ENCODE results near the gene SHB. TPM values are rescaled to one million over a fixed set of nuclear protein-coding genes. Genes with fewer than 3 reads are reported as not detected.

The SHB gene
- total and polyA plus RNA-seq, 2 of the 13 experiments (the other 11 are each of a cell fraction or from before 2014, with no cell fraction given), result 19.4 to 20.7 TPM

DNA sequence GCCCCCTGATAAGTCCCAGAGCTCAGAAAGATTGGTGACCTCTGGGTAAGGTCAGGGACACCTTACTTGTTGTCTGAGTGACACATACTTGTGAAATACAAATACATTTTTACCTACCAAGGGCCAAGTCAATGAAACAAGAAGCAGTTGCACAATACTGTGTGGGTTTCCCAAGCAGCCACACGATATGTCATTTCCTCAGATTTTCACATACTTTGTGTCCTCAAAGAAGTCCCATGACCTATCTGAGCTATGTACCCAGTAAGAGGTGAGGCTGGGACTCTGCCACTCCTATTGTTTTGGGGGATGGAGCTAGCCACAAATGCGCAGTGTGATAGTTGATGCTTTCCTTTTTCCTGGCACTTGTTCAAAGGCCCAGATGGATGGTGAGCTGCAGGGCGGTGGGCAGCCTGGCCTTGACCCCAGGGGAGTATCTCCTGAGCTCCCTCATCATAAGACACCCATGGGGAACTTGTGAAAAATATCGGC is 160.3 kb downstream of the SHB start (continued):
- TF ChIP-seq, protein P1, sequence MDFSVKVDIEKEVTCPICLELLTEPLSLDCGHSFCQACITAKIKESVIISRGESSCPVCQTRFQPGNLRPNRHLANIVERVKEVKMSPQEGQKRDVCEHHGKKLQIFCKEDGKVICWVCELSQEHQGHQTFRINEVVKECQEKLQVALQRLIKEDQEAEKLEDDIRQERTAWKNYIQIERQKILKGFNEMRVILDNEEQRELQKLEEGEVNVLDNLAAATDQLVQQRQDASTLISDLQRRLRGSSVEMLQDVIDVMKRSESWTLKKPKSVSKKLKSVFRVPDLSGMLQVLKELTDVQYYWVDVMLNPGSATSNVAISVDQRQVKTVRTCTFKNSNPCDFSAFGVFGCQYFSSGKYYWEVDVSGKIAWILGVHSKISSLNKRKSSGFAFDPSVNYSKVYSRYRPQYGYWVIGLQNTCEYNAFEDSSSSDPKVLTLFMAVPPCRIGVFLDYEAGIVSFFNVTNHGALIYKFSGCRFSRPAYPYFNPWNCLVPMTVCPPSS (IDR thresholded peaks at IDR 0.05), result no peak
- TF ChIP-seq NRL (CRISPR knock-in tag; IDR thresholded peaks at IDR 0.05; ENCODE audit: borderline replicate concordance), result no peak
- TF ChIP-seq KMT2A (CRISPR knock-in tag; IDR thresholded peaks at IDR 0.05), result no peak
- TF ChIP-seq ZNF768 (CRISPR knock-in tag; IDR thresholded peaks at IDR 0.05), result no peak; the same call in 1 of the 2 replicates
- peak; percentile 93 for TF ChIP-seq NR2C2 (CRISPR knock-in tag; IDR thresholded peaks at IDR 0.05; ENCODE audit: borderline replicate concordance)
- TF ChIP-seq NFYC (CRISPR knock-in tag; IDR thresholded peaks at IDR 0.05), result no peak
- TF ChIP-seq, protein P2, sequence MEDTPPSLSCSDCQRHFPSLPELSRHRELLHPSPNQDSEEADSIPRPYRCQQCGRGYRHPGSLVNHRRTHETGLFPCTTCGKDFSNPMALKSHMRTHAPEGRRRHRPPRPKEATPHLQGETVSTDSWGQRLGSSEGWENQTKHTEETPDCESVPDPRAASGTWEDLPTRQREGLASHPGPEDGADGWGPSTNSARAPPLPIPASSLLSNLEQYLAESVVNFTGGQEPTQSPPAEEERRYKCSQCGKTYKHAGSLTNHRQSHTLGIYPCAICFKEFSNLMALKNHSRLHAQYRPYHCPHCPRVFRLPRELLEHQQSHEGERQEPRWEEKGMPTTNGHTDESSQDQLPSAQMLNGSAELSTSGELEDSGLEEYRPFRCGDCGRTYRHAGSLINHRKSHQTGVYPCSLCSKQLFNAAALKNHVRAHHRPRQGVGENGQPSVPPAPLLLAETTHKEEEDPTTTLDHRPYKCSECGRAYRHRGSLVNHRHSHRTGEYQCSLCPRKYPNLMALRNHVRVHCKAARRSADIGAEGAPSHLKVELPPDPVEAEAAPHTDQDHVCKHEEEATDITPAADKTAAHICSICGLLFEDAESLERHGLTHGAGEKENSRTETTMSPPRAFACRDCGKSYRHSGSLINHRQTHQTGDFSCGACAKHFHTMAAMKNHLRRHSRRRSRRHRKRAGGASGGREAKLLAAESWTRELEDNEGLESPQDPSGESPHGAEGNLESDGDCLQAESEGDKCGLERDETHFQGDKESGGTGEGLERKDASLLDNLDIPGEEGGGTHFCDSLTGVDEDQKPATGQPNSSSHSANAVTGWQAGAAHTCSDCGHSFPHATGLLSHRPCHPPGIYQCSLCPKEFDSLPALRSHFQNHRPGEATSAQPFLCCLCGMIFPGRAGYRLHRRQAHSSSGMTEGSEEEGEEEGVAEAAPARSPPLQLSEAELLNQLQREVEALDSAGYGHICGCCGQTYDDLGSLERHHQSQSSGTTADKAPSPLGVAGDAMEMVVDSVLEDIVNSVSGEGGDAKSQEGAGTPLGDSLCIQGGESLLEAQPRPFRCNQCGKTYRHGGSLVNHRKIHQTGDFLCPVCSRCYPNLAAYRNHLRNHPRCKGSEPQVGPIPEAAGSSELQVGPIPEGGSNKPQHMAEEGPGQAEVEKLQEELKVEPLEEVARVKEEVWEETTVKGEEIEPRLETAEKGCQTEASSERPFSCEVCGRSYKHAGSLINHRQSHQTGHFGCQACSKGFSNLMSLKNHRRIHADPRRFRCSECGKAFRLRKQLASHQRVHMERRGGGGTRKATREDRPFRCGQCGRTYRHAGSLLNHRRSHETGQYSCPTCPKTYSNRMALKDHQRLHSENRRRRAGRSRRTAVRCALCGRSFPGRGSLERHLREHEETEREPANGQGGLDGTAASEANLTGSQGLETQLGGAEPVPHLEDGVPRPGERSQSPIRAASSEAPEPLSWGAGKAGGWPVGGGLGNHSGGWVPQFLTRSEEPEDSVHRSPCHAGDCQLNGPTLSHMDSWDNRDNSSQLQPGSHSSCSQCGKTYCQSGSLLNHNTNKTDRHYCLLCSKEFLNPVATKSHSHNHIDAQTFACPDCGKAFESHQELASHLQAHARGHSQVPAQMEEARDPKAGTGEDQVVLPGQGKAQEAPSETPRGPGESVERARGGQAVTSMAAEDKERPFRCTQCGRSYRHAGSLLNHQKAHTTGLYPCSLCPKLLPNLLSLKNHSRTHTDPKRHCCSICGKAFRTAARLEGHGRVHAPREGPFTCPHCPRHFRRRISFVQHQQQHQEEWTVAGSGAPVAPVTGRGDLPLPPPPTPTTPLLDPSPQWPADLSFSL (CRISPR knock-in tag; IDR thresholded peaks at IDR 0.05), result no peak
- TF ChIP-seq ZNF572 (CRISPR knock-in tag; IDR thresholded peaks at IDR 0.05), result no peak
- TF ChIP-seq, protein P3, sequence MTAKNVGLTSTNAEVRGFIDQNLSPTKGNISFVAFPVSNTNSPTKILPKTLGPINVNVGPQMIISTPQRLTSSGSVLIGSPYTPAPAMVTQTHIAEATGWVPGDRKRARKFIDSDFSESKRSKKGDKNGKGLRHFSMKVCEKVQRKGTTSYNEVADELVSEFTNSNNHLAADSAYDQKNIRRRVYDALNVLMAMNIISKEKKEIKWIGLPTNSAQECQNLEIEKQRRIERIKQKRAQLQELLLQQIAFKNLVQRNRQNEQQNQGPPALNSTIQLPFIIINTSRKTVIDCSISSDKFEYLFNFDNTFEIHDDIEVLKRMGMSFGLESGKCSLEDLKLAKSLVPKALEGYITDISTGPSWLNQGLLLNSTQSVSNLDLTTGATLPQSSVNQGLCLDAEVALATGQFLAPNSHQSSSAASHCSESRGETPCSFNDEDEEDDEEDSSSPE (CRISPR knock-in tag; IDR thresholded peaks at IDR 0.05), result 0 out of 2 replicates have a peak, but pooled peaks have one; percentile 17
- no peak for TF ChIP-seq TMF1 (CRISPR knock-in tag; IDR thresholded peaks at IDR 0.05; ENCODE audit: low read depth)
- TF ChIP-seq ZFAT (CRISPR knock-in tag; conservative IDR thresholded peaks at IDR 0.05), result no peak
- TF ChIP-seq, protein P4, sequence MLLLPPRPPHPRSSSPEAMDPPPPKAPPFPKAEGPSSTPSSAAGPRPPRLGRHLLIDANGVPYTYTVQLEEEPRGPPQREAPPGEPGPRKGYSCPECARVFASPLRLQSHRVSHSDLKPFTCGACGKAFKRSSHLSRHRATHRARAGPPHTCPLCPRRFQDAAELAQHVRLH (CRISPR knock-in tag; IDR thresholded peaks at IDR 0.05; ENCODE audit: borderline replicate concordance, low read depth), result no peak
- TF ChIP-seq ZNF850 (CRISPR knock-in tag; conservative IDR thresholded peaks at IDR 0.05), result no peak
- no peak for TF ChIP-seq ZNF619 (CRISPR knock-in tag; IDR thresholded peaks at IDR 0.05)
- TF ChIP-seq TGIF2 (CRISPR knock-in tag; IDR thresholded peaks at IDR 0.05), result no peak
- TF ChIP-seq, protein P5, sequence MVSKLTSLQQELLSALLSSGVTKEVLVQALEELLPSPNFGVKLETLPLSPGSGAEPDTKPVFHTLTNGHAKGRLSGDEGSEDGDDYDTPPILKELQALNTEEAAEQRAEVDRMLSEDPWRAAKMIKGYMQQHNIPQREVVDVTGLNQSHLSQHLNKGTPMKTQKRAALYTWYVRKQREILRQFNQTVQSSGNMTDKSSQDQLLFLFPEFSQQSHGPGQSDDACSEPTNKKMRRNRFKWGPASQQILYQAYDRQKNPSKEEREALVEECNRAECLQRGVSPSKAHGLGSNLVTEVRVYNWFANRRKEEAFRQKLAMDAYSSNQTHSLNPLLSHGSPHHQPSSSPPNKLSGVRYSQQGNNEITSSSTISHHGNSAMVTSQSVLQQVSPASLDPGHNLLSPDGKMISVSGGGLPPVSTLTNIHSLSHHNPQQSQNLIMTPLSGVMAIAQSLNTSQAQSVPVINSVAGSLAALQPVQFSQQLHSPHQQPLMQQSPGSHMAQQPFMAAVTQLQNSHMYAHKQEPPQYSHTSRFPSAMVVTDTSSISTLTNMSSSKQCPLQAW (CRISPR knock-in tag; IDR thresholded peaks at IDR 0.05), result no peak
- peak; percentile 71; the same call in 1 of the 2 replicates for TF ChIP-seq SALL2 (CRISPR knock-in tag; IDR thresholded peaks at IDR 0.05)
- TF ChIP-seq, protein P6, sequence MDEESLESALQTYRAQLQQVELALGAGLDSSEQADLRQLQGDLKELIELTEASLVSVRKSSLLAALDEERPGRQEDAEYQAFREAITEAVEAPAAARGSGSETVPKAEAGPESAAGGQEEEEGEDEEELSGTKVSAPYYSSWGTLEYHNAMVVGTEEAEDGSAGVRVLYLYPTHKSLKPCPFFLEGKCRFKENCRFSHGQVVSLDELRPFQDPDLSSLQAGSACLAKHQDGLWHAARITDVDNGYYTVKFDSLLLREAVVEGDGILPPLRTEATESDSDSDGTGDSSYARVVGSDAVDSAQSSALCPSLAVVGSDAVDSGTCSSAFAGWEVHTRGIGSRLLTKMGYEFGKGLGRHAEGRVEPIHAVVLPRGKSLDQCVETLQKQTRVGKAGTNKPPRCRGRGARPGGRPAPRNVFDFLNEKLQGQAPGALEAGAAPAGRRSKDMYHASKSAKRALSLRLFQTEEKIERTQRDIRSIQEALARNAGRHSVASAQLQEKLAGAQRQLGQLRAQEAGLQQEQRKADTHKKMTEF (CRISPR knock-in tag; IDR thresholded peaks at IDR 0.05), result peak; percentile 48; the same call in 1 of the 2 replicates

Measured in HepG2 (cell line).